ENCODE results near the gene FZD1.

Gene FZD1

GRCh38 chr7:91243591-91244301, 20.5 kb upstream of the FZD1 start:
- no peaks in the 10 kb centered on the region for H3K79me2 ChIP-seq (ENCODE audit: insufficient read depth, low read length)
- no peak overlapping the region for H2AFZ ChIP-seq (ENCODE audit: low read depth, low read length, severe bottlenecking)
- H3K9me2 ChIP-seq (replicated peaks; ENCODE audit: insufficient read depth, low read length) = no peaks in the 10 kb centered on the region
- no peak overlapping the region for H3K4me3 ChIP-seq (ENCODE audit: insufficient read depth, low read length, poor library complexity, severe bottlenecking)
- H3K27ac ChIP-seq (ENCODE audit: low read depth, low read length) = no peak overlapping the region
- H3K9ac ChIP-seq (ENCODE audit: low read length) = no peak overlapping the region
- TF ChIP-seq, protein P1, sequence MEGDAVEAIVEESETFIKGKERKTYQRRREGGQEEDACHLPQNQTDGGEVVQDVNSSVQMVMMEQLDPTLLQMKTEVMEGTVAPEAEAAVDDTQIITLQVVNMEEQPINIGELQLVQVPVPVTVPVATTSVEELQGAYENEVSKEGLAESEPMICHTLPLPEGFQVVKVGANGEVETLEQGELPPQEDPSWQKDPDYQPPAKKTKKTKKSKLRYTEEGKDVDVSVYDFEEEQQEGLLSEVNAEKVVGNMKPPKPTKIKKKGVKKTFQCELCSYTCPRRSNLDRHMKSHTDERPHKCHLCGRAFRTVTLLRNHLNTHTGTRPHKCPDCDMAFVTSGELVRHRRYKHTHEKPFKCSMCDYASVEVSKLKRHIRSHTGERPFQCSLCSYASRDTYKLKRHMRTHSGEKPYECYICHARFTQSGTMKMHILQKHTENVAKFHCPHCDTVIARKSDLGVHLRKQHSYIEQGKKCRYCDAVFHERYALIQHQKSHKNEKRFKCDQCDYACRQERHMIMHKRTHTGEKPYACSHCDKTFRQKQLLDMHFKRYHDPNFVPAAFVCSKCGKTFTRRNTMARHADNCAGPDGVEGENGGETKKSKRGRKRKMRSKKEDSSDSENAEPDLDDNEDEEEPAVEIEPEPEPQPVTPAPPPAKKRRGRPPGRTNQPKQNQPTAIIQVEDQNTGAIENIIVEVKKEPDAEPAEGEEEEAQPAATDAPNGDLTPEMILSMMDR (IDR thresholded peaks at IDR 0.05; ENCODE audit: insufficient read depth, low read length, poor library complexity, severe bottlenecking) = no peak
- no peak for TF ChIP-seq EZH2phosphoT487 (conservative IDR thresholded peaks at IDR 0.05; ENCODE audit: low read length)
- no peaks in the 10 kb centered on the region for H3K9me3 ChIP-seq (ENCODE audit: insufficient read depth, low read length)
- no peaks in the 10 kb centered on the region for H3K27me3 ChIP-seq (ENCODE audit: low read length)
- no peak overlapping the region for H3K4me2 ChIP-seq (ENCODE audit: low read depth, low read length, poor library complexity, severe bottlenecking)
- no peaks in the 10 kb centered on the region for H3F3A ChIP-seq (ENCODE audit: insufficient read depth)
- no peaks in the 10 kb centered on the region for H3K36me3 ChIP-seq (ENCODE audit: low read length)
- no peaks in the 10 kb centered on the region for H4K20me1 ChIP-seq (ENCODE audit: low read depth, low read length)

- Histone ChIP-seq H3K36me3 (ENCODE audit: low read length) (no peaks in the 10 kb centered on the region), H3K9me2 (replicated peaks; ENCODE audit: insufficient read depth, low read length) (no peaks in the 10 kb centered on the region), H3K27me3 (ENCODE audit: low read length) (no peaks in the 10 kb centered on the region), H3K9ac (ENCODE audit: low read length) (no peak overlapping the region), H3K4me3 (ENCODE audit: insufficient read depth, low read length, poor library complexity, severe bottlenecking) (no peak overlapping the region), H3K27ac (ENCODE audit: low read depth, low read length) (no peak overlapping the region), H2AFZ (ENCODE audit: low read depth, low read length, severe bottlenecking) (no peak overlapping the region), H3K9me3 (ENCODE audit: insufficient read depth, low read length) (no peaks in the 10 kb centered on the region), H3F3A (ENCODE audit: insufficient read depth) (no peaks in the 10 kb centered on the region), H3K4me2 (ENCODE audit: low read depth, low read length, poor library complexity, severe bottlenecking) (no peak overlapping the region), H4K20me1 (ENCODE audit: low read depth, low read length) (no peaks in the 10 kb centered on the region), H3K79me2 (ENCODE audit: insufficient read depth, low read length) (no peaks in the 10 kb centered on the region)
- TF ChIP-seq, protein P1 (IDR thresholded peaks at IDR 0.05; ENCODE audit: insufficient read depth, low read length, poor library complexity, severe bottlenecking) = no peak
- no peak for TF ChIP-seq EZH2phosphoT487 (conservative IDR thresholded peaks at IDR 0.05; ENCODE audit: low read length)
Observed at GRCh38 chr7:91247500-91247899, 16.7 kb upstream of the FZD1 start.

GRCh38 chr7:91248996-91249395, 15.2 kb upstream of the FZD1 start:
- Histone ChIP-seq H3K27me3 (ENCODE audit: low read length) (no peaks in the 10 kb centered on the region), H3K9ac (ENCODE audit: low read length) (no peak overlapping the region), H3K79me2 (ENCODE audit: insufficient read depth, low read length) (no peaks in the 10 kb centered on the region), H2AFZ (ENCODE audit: low read depth, low read length, severe bottlenecking) (no peak overlapping the region), H3K4me2 (ENCODE audit: low read depth, low read length, poor library complexity, severe bottlenecking) (no peak overlapping the region), H3K9me2 (replicated peaks; ENCODE audit: insufficient read depth, low read length) (no peaks in the 10 kb centered on the region), H3K4me3 (ENCODE audit: insufficient read depth, low read length, poor library complexity, severe bottlenecking) (no peak overlapping the region), H3K36me3 (ENCODE audit: low read length) (no peaks in the 10 kb centered on the region), H3K27ac (ENCODE audit: low read depth, low read length) (no peak overlapping the region), H3K9me3 (ENCODE audit: insufficient read depth, low read length) (no peaks in the 10 kb centered on the region), H4K20me1 (ENCODE audit: low read depth, low read length) (no peaks in the 10 kb centered on the region), H3F3A (ENCODE audit: insufficient read depth) (no peaks in the 10 kb centered on the region)
- no peak for TF ChIP-seq EZH2phosphoT487 (conservative IDR thresholded peaks at IDR 0.05; ENCODE audit: low read length)
- TF ChIP-seq, protein P1 (IDR thresholded peaks at IDR 0.05; ENCODE audit: insufficient read depth, low read length, poor library complexity, severe bottlenecking) = no peak

Data from SU-DHL-6 (cell line).